GM19397 (cell line): ENCODE measurements around the gene OR6K2.
"Not testable (repeated sequence)": the region's sequence is repeated elsewhere in the genome, so short reads cannot be mapped to it uniquely, and the experiment has no call there.

Experiments
- ATAC-seq: cut with Tn5 transposase; IDR thresholded peaks from one replicate; pipeline ENCODE4 v1.9.1; 2021; ENCODE audit warnings: mild to moderate bottlenecking, moderate library complexity; ENCODE audit not compliant: unreplicated experiment

OR6K2 gene, protein sequence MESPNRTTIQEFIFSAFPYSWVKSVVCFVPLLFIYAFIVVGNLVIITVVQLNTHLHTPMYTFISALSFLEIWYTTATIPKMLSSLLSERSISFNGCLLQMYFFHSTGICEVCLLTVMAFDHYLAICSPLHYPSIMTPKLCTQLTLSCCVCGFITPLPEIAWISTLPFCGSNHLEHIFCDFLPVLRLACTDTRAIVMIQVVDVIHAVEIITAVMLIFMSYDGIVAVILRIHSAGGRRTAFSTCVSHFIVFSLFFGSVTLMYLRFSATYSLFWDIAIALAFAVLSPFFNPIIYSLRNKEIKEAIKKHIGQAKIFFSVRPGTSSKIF

DNA sequence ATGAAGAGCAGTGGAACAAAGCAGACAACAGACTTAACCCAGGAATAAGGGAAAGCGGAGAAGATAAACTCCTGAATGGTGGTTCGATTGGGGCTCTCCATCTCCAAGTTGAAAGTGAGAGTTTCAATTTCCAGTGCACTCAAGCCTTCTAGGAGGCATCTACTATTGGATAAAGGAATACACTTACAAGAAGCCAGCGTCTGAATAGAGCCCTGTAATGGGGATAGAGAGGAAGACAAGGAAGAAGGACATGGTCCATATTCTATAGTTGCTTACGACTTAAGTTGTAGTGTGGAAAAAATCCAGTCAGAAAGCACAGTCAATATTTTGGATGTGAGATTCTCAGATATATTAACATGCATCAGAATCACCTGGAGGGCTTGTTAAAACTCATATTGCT lies at the start of gene OR6K2:
Gene OR6K2, minus strand, starts transcription at position 101 of the 400 bp plus-strand sequence. Its CDS starts 0 bp downstream, at position 101.
- no peak for ATAC-seq

DNA sequence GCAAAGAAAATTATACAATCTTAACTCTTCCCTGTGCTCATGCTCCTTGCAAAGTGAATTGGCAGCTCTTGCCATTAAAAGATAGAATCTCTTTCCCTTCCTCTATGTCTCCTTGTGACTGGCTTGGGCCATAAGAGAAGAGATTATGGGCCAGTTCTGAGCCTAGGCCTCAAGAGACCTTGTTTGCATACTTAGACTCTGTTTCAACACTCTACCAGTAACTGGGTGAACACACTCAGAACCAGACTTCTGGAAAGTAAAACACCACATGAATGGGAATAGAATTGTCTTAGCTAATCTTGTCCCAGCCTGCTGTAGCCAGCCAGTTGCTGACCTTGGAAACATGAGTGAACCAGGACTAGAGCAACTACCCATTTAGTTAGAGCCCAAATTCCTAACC lies 35.4 kb upstream of the OR6K2 start:
- no peak for ATAC-seq

DNA sequence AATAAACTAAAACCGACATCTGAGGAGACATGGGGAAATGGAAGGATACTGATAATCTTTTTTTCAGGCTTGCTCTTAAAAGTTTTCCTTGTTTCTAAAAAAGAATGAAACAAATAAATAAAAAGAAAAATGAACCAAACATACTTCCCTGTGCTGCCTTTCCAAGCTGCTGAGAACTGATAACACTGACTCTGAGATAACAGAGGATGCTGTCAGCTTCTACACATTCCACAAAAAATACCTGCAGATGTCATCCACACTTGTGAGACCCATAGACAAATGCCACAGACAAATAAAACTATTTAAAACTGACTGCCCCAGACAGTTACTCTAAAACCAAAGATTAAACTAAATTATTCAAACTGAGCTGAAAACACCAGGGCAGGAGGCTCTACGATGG lies 32.1 kb upstream of the OR6K2 start:
- ATAC-seq = no peak

DNA sequence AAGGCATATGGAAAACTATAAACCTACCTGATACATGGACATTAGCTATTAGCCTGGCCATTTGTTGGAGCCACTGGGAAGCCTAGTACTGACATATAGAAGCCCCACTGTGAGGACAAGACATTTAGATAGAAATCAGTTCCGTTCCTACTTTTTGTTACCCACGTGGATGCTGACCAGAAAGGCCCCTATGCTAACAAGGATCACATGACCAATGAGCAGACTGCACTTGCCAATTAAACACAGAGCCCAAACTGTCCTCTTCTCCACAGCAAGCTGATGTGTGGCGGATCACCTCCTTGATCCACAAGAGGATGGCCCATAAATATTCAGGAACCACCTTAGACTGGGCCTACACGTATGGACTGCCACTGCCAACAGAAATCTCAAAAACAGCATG lies 31.3 kb upstream of the OR6K2 start:
- ATAC-seq = no peak

DNA sequence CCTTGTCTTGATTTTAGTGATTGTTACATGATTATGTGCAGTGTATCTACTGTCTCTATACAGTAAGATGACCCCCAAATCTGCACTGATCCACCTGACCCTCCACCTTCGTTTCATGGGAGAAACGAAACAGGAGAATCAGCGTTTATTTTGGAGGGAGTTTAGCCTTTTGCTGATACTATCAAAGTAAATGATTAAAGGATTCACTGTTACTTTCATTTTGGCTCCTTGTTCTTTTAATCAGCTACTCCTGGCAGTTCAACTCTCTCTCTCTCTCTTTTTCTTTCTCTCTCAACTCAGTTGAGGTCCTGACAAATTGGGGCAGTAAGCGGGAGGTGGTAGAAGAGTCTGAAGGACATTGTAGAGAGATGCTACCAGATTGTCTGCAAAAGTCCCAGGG lies 30.0 kb upstream of the OR6K2 start:
- ATAC-seq = no peak

DNA sequence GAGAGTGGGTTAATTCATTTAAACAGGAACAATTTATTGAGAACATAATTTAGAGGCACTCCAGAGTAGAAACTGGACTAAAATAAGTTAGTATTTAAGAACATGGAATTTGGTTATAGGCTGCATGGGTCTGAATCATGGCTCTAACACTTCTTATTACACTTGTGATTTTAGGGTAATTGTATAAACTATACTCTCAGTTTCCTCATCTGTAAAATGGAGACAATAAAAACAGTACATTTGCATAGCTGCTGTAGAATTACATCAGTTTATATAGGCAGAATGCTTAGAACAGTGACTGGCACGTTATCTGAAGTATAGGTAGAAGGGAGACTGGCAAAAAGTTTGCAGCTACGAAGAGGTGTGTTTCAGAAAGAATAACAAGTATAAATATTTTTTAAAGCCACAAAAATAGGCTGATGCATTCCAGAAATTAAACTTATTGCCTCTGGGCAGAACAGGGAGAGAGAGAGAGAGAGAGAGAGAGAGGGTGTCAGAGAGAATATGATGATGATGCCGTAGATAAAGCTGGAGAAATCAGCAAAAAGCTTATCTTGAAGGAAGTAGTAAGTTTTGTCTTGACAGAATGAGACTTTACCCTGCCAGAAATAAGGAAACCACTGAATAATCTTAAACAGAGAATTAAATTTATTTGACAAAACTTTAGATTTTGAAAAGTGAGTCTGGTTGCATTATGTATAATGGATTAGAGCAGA lies 28.2 kb upstream of the OR6K2 start:
- ATAC-seq = no peak

DNA sequence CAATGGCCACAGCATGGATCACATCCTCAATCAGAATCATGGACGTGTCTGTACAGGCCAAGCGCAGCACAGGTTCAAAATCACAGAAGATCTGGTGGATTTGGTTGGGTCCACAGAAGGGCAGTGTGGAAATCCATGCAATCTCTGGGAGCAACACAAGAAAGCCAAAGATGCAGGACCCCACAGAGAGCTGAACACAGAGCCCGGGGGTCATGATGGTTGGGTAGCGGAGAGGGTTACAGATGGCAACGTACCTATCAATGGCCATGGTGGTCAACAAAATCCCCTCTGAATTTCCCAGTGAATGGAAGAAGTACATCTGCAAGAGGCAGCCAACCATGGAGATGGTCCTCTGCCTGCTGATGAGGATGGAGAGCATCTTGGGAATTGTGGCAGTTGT lies 24.0 kb upstream of the OR6K2 start:
- ATAC-seq = no peak

DNA sequence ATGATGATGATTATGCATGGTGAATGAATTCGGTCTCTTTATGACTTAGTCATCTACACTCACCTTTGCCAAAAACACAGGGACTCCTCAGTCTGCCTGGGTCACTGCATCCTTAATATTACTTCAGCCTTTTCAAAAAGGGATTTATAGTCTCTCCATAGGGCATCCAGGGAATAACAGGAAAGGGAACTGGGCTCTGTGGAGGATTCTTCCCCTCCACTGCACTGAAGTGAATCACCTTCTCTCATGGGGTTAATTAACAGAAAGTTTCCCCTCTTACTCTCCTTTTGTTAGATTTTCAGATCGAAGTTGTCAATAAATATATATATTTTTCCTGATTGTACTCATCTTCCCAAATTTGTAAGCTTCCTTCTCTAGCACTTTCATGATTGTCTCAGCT lies 20.2 kb upstream of the OR6K2 start, which contains the start of gene OR6K3:
Gene OR6K3, minus strand, starts transcription at position 101 of the 400 bp plus-strand sequence. CDS start 2,605 bp downstream, outside the sequence.
- no peak for ATAC-seq

DNA sequence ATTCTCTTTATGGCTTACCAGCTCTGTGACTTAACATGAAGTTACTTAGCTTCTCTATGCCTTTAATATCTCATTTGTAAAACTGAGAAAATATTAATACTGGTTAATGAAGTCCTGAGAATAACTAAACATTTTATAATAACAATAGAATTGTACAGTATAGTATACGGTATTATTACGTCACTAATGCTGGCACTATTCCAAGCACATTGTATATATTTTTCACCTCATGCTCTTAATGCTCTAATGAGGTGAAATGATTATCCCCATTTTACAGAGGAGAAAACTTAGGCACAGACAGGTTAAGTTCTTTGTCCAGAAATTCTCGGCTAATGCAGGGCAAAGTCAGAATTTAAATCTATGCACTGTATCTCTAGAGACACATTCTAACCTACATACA lies 19.2 kb upstream of the OR6K2 start:
- no peak for ATAC-seq

DNA sequence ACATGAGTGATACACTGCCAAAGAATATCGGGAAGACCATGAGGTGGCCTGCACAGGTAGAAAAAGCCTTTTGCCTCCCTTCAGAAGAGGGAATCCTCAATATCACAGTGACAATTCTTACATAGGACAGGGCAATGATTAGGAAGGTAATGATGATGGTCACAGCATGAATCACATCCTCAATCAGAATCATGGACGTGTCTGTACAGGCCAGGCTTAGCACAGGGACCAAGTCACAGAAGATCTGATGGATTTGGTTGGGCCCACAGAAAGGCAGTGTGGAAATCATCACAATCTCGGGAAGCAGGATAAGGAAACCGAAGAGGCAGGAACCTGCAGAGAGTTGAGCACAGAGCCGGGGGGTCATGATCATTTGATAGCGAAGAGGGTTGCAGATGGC lies 16.9 kb upstream of the OR6K2 start:
- no peak for ATAC-seq

DNA sequence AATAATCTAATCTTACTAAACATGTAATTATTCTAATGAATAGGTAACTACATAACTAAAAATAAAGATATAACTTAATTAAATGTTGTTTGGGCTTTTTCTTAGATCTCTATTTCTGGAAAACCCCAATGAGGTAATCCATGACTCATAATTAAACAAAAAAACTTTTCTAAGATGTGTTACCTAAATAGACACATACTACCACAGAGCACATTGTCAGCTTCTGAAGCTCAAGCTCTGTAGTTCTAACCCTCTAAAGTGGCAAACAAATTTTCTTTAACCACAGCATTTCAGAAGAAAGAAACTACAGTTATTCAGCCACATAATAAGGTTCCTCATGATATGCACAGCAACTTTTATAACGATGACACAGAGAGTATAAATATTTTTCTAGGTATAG lies 15.9 kb upstream of the OR6K2 start:
- ATAC-seq = no peak

DNA sequence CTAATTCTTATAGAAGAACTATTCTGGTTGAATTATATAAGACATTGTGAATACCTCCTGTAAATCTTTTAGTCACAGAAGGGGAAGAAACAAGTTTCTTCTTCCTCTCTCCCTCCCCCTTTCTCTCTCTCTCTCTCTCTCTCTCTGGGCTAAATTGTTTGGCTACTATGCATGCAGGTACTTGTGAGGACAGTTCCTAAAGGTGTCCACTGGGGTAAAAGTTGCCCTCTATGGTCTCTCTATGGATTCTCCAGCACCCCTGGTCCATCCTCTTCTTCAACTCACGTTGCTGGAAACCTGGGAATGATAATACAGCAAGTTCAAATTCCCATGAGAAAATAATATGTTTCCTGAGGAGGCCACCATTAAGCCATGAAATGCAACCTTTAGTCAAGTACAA lies 14.3 kb upstream of the OR6K2 start:
- ATAC-seq = no peak

DNA sequence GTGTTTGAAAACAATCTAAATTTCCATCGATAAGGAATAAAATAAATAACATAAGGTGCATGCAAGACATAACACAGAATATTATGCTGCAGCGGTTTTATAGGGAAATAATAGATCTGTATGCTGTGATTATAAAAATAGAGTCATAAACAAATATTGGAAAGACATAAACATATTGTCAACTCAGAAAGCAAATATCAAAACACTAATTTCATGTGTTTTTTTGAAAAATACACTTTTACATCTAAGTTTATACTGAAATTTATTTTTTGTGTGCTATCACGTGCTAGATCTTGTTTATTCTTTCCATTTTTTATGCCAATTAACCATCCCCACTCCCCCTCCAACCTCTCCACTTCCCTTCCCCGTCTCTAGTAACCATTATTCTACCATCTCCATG lies 10.6 kb upstream of the OR6K2 start:
- ATAC-seq = no peak

DNA sequence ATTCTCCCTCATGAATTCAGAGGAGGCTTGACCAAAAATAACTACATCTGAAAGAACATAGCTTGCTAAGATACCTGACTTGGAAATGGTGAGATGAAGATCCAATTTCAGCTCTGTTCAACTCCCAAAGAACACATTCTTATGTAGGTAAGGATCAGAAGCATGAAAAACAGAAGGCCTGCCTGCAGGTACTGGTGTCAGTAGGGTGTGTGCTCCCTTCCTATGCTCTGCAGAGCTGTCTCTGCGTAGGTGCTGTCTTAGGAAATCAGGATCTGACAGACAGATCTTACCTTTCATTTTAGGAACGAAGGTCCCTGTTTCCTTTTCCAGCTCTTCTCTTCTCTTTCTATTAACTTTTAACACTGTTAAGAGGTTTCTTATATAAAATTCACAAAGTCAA lies 5.6 kb upstream of the OR6K2 start:
- no peak for ATAC-seq

DNA sequence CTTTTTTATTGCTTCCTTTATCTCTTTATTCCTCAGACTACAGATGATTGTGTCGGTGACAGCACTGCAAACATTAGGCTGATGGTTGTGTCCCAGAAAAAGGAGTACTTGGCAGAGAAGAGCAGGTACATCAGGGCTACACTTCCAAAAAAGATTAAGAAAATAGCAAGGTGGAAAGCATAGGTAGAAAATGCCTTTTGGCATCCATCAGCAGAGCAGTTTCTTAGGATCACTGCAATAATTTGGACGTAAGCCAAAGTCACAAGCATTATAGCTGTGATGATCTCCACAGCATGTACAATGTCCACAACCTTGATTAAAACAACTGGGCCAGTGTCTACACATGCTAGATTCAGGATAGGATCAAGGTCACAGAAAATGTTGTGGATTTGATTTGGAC lies 5.9 kb downstream of the OR6K2 start:
- no peak for ATAC-seq

DNA sequence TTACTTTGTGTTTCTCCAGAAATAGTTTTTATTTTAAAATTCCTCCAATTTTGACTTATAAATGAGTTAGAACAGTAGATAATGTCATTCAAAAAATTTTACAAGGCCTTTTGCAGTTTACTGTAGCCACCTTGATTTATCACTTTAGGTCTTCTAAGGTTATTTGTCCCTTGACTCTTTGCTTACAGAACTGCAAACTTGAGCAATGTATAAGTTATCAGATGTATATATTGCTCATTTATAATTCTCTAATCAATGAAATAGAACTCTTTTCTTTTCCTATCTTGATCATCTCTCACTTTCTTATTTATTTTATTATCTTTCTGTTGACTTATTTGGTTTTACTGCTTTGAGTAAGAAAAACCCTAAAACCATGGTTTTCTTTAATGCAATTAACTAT lies 8.1 kb downstream of the OR6K2 start:
- no peak for ATAC-seq

DNA sequence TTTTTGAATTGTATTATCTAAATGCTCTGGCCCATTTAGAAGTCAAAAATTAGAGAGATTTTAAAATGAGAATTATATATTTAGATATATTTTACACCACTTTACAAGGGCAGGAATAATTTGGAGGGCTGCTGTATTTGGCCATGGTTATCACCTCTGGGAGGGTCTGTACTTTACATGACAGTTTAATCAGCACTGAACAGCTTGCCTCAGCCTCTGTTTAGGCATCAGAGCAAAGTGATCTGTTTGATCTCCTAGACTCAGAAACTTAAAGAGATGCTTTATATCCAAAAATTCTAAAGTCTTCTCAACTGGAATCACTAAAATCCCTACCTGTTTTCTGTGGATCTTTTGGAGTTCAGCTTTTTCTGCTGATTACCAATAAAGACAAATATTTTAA lies 8.5 kb downstream of the OR6K2 start:
- no peak for ATAC-seq

DNA sequence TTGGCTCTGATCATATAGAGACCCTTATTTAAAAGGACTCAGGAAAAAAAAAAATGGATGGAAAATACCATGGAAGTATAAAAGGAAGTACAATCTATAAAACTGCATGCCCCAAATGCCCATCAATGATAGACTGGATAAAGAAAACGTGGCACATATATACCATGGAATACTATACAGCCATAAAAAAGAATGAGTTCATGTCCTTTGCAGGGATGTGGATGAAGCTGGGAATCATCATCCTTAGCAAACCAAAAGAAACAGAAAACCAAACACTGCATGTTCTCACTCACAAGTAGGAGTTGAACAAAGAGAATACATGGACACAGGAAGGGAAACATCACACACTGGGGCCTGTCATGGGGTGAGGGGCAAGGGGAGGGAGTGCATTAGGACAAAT lies 9.3 kb downstream of the OR6K2 start:
- not testable (repeated sequence) for ATAC-seq

DNA sequence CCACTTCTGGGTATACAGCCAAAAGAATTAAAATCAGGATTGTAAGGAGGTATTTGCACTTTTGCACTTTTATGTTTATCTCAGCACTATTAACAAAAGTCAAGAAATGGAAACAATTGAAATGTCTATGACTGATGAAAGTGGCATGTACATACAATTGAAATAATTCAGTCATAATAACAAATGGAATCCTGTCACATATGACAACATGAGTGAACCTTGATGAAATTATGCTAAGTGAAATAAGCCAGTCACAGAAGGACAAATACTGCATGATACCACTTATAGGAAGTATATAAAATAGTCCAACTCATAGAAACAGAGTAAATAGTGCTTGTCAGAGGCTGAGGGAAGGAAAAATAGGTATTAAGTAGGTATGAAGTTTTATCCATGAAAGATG lies 10.6 kb downstream of the OR6K2 start:
- ATAC-seq = no peak

DNA sequence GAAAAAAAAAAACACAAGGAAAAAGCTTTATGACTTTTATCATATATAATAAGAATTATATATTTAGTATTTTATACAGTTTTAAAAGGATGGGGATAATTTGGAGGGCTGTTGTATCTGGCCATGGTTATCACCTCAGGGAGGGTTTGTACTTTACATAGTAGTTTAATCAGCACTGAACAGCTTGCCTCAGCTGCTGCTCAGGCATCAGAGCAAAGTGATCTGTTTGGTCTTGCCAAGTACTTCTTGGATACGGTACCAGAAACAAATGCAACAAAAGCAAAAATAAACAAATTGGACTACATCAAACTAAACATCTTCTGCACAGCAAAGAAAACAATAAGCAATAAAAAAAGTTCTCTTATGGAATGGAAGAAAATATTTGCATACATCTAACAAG lies 11.3 kb downstream of the OR6K2 start:
- no peak for ATAC-seq

DNA sequence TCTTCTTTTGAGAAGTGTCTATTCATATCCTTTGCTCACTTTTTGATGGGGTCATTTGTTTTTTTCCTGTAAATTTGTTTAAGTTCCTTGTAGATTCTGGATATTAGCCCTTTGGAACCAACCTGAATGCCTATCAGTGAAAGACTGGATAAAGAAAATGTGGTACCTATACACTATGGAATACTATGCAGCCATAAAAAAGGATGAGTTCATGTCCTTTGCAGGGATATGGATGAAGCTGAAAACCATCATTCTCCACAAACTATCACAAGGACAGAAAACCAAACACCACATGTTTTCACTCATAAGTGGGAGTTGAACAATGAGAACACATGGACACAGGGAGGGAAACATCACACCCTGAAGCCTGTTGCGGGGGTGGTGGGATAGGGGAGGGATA lies 12.1 kb downstream of the OR6K2 start:
- ATAC-seq = not testable (repeated sequence)

DNA sequence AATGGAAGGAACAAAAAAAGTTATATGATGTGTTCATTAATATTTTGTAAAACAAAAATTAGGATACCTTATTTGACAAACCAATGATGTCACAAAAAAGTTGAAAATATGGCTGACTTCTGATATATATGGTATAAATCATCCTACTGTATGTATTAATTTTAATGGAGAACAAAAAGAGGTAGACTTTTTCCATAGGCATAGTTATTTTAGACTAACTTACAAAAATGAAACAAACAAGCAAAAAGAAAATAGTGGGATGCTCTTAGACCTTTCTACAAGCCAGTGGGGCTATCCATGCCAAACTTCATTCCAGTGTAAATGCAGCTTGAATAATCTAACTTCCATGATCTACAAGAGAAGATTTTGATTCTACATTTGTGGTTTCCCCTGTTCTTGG lies 13.4 kb downstream of the OR6K2 start:
- no peak for ATAC-seq
